Measurements from ENCODE around the gene MEIOSIN.
"Not testable (repeated sequence)": the region's sequence is repeated elsewhere in the genome, so short reads cannot be mapped to it uniquely, and the experiment has no call there.

Gene MEIOSIN

GRCh38 chr19:45733160-45733810 is at the start of gene MEIOSIN:
Gene MEIOSIN (plus strand): TSS chr19:45733439. CDS start chr19:45735377, 1,938 bp downstream.
- H3K4me3 ChIP-seq (ENCODE audit: low read depth, low read length) = no peak within 1 kb of the TSS
- TF ChIP-seq CTCF (IDR thresholded peaks at IDR 0.05; ENCODE audit: low read depth, low read length) = no peak

GRCh38 chr19:45685045-45685444 is 48.2 kb upstream of the MEIOSIN start:
- H3K4me3 ChIP-seq (ENCODE audit: low read depth, low read length) = not testable (repeated sequence)

GRCh38 chr19:45687599-45687998 is 45.6 kb upstream of the MEIOSIN start:
- no peak for TF ChIP-seq CTCF (IDR thresholded peaks at IDR 0.05; ENCODE audit: low read depth, low read length)
- H3K4me3 ChIP-seq (ENCODE audit: low read depth, low read length) = no peak overlapping the region

GRCh38 chr19:45691516-45692186 is 41.6 kb upstream of the MEIOSIN start, which contains the start of gene SNRPD2:
Gene SNRPD2 (minus strand): TSS chr19:45691953. CDS start chr19:45691888, 65 bp downstream.
- TF ChIP-seq CTCF (IDR thresholded peaks at IDR 0.05; ENCODE audit: low read depth, low read length) = no peak

GRCh38 chr19:45692187-45693105 is 40.8 kb upstream of the MEIOSIN start, which contains the start of gene QPCTL:
Gene QPCTL (plus strand): TSS chr19:45692666. CDS start chr19:45692704, 38 bp downstream.
- peak within 1 kb of the TSS; percentile 94 for H3K4me3 ChIP-seq (ENCODE audit: low read depth, low read length)
- TF ChIP-seq CTCF (IDR thresholded peaks at IDR 0.05; ENCODE audit: low read depth, low read length) = no peak

More at GRCh38 chr19:45691516-45692186, 41.6 kb upstream of the MEIOSIN start, which contains the start of gene SNRPD2:
- peak within 1 kb of the TSS; percentile 94 for H3K4me3 ChIP-seq (ENCODE audit: low read depth, low read length)

- TF ChIP-seq CTCF (IDR thresholded peaks at IDR 0.05; ENCODE audit: low read depth, low read length) = peak; percentile 93
- peak overlapping the region; percentile 94 for H3K4me3 ChIP-seq (ENCODE audit: low read depth, low read length)
Observed at GRCh38 chr19:45693106-45693788, 40.0 kb upstream of the MEIOSIN start.

- TF ChIP-seq CTCF (IDR thresholded peaks at IDR 0.05; ENCODE audit: low read depth, low read length) = no peak
- H3K4me3 ChIP-seq (ENCODE audit: low read depth, low read length) = no peak overlapping the region
Observed at GRCh38 chr19:45701676-45702075, 31.6 kb upstream of the MEIOSIN start.

Measured in WI38 (cell line).